IPS-20b (cell line): ENCODE results near the gene BRMS1.

Experiments
- H3K27ac ChIP-seq: one replicate; pipeline ENCODE4 v1.5.1; 2013; ENCODE audit warnings: low read length
- H3K27me3 ChIP-seq: 2 replicates; pipeline ENCODE4 v1.6.1; 2013; ENCODE audit warnings: mild to moderate bottlenecking, low read length, inconsistent platforms; ENCODE audit not compliant: insufficient read depth
- H3K36me3 ChIP-seq: 2 replicates; pipeline ENCODE4 v1.6.1; 2013; ENCODE audit warnings: low read depth, mild to moderate bottlenecking, inconsistent platforms, low read length, moderate library complexity; ENCODE audit not compliant: insufficient read depth
- H3K4me1 ChIP-seq: 2 replicates; pipeline ENCODE4 v1.6.1; 2013; ENCODE audit warnings: mild to moderate bottlenecking, control low read depth, inconsistent platforms, low read length, moderate library complexity; ENCODE audit not compliant: insufficient read depth
- H3K4me3 ChIP-seq: 2 replicates; pipeline ENCODE4 v1.5.1; 2013; ENCODE audit warnings: mild to moderate bottlenecking, low read length, inconsistent platforms
- H3K9ac ChIP-seq: 2 replicates; pipeline ENCODE4 v1.6.1; 2013; ENCODE audit warnings: low read depth, mild to moderate bottlenecking, inconsistent platforms, low read length, moderate library complexity
- H3K9me3 ChIP-seq: 2 replicates; pipeline ENCODE4 v1.6.1; 2013; ENCODE audit warnings: mild to moderate bottlenecking, low read depth, low read length, inconsistent platforms; ENCODE audit not compliant: insufficient read depth

The BRMS1 gene

GRCh38 chr11:66290330-66290621 is 54.6 kb downstream of the BRMS1 start:
- peaks cover 4% of the 10 kb centered on the region; the same call in 1 of the 2 replicates for H3K4me1 ChIP-seq

GRCh38 chr11:66289548-66290329 is 55.2 kb downstream of the BRMS1 start:
- H3K27ac ChIP-seq = peak overlapping the region; percentile 36
- peak overlapping the region; percentile 96 for H3K4me3 ChIP-seq
- H3K27me3 ChIP-seq = peaks cover 45% of the 10 kb centered on the region

More at GRCh38 chr11:66290330-66290621, 54.6 kb downstream of the BRMS1 start:
- no peak overlapping the region for H3K9ac ChIP-seq
- no peaks in the 10 kb centered on the region for H3K9me3 ChIP-seq
- peaks cover 45% of the 10 kb centered on the region for H3K27me3 ChIP-seq
- H3K36me3 ChIP-seq = no peaks in the 10 kb centered on the region
- H3K4me3 ChIP-seq = no peak overlapping the region
- H3K27ac ChIP-seq = no peak overlapping the region

GRCh38 chr11:66288671-66289547 is 56.0 kb downstream of the BRMS1 start, which contains the start of gene YIF1A:
Gene YIF1A, minus strand, starts transcription at chr11:66289143. Its CDS starts 158 bp downstream, at chr11:66288985.
- H3K9ac ChIP-seq = peak within 1 kb of the TSS; percentile 93
- H3K27ac ChIP-seq = peak within 1 kb of the TSS; percentile 36
- H3K27me3 ChIP-seq = peaks cover 43% of the 10 kb centered on the region
- peaks cover 4% of the 10 kb centered on the region; the same call in 1 of the 2 replicates for H3K36me3 ChIP-seq
- peak within 1 kb of the TSS; percentile 96 for H3K4me3 ChIP-seq
- H3K9me3 ChIP-seq = no peaks in the 10 kb centered on the region
- H3K4me1 ChIP-seq = peaks cover 4% of the 10 kb centered on the region; the same call in 1 of the 2 replicates

More at GRCh38 chr11:66289548-66290329, 55.2 kb downstream of the BRMS1 start:
- Histone ChIP-seq H3K9me3 (no peaks in the 10 kb centered on the region), H3K4me1 (peaks cover 4% of the 10 kb centered on the region; the same call in 1 of the 2 replicates), H3K36me3 (no peaks in the 10 kb centered on the region), H3K9ac (peak overlapping the region; percentile 63; the same call in 1 of the 2 replicates)

- Histone ChIP-seq H3K36me3 (peaks cover 4% of the 10 kb centered on the region; the same call in 1 of the 2 replicates), H3K27ac (no peak overlapping the region), H3K9me3 (no peaks in the 10 kb centered on the region), H3K9ac (peak overlapping the region; percentile 93), H3K4me3 (peak overlapping the region; percentile 96), H3K27me3 (peaks cover 35% of the 10 kb centered on the region), H3K4me1 (peaks cover 4% of the 10 kb centered on the region; the same call in 1 of the 2 replicates)
These were observed 56.8 kb downstream of the BRMS1 start for GRCh38 chr11:66287889-66288670.
